Measurements from ENCODE around the gene SLBP. TPM values are rescaled to one million over a fixed set of nuclear protein-coding genes. Genes with fewer than 3 reads are reported as not detected.

SLBP gene
- total RNA-seq, 1 experiment from 2014 or later, result 183 TPM

DNA sequence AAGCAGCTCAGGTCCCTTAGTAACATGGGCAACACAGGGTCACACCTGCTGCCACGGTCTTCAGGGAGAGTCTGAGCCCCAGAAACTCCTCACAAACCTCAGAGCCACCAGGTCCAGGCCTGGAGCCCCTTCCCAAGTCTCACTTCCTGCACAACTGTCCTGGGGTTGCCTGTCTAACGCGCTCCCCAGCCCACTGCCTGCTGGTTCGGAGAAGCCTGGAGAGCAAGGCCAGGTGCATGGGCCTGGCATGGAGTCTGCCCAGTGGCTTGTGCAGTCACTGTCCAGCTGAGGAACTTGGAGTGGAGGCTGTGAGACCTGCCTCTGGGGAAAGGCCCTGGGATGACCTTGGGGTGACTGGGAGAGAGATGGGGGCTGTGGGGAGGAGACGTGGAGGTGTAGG is 56.0 kb downstream of the SLBP start:
- H3K4me3 ChIP-seq, result no peak overlapping the region
- no peaks in the 10 kb centered on the region for H3K9me3 ChIP-seq (replicated peaks)
- DNase-seq, result no peak
- H3K4me1 ChIP-seq, result no peaks in the 10 kb centered on the region
- no peaks in the 10 kb centered on the region for H3K36me3 ChIP-seq
- no peak overlapping the region for H3K27ac ChIP-seq
- no peaks in the 10 kb centered on the region for H3K27me3 ChIP-seq

DNA sequence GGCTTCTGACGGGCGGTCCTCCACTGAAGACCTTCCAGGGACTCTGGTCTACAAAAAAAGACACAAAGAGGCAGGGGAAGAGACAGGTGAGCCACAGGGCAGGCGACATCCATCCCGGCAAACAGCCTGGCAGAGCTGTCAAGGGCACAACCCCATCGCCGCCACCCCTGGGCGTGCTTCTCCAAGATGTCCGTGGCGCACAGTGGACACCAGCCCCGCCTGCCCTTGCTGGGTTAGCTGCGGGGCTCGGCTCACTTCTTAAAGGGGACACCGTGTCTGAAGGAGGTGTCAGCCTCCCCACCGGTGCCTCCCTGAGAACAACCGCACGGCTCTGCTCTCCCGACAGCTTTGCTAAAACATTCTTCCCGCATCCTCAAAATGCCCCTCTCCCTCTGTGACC is 56.4 kb downstream of the SLBP start:
- no peaks in the 10 kb centered on the region for H3K4me1 ChIP-seq
- no peaks in the 10 kb centered on the region for H3K36me3 ChIP-seq
- H3K27me3 ChIP-seq, result no peaks in the 10 kb centered on the region
- no peak overlapping the region for H3K4me3 ChIP-seq
- no peaks in the 10 kb centered on the region for H3K9me3 ChIP-seq (replicated peaks)
- H3K27ac ChIP-seq, result no peak overlapping the region
- no peak for DNase-seq

DNA sequence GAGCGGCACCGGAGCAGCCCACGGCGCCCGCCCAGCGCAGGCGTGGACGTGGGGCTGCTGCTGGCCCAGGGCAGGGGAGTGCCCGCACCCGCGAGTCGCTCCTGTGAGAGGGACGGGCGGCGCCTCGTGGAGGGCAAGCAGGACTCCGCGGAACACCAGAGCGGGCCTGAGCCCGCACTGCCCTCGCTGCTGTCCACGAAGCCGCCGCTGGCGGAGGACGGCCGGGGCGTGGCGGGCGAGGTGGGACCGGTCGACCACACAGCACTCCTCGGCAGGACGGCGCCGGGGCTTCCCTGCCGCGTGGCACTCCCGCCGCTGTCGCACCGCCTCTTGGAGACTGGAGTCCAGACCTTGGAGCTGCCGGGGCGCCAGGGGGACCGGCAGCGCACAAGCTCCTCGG is 57.0 kb downstream of the SLBP start:
- Histone ChIP-seq H3K4me3 (no peak overlapping the region), H3K36me3 (no peaks in the 10 kb centered on the region), H3K9me3 (replicated peaks) (no peaks in the 10 kb centered on the region), H3K27me3 (no peaks in the 10 kb centered on the region), H3K4me1 (no peaks in the 10 kb centered on the region), H3K27ac (no peak overlapping the region)
- DNase-seq, result no peak

DNA sequence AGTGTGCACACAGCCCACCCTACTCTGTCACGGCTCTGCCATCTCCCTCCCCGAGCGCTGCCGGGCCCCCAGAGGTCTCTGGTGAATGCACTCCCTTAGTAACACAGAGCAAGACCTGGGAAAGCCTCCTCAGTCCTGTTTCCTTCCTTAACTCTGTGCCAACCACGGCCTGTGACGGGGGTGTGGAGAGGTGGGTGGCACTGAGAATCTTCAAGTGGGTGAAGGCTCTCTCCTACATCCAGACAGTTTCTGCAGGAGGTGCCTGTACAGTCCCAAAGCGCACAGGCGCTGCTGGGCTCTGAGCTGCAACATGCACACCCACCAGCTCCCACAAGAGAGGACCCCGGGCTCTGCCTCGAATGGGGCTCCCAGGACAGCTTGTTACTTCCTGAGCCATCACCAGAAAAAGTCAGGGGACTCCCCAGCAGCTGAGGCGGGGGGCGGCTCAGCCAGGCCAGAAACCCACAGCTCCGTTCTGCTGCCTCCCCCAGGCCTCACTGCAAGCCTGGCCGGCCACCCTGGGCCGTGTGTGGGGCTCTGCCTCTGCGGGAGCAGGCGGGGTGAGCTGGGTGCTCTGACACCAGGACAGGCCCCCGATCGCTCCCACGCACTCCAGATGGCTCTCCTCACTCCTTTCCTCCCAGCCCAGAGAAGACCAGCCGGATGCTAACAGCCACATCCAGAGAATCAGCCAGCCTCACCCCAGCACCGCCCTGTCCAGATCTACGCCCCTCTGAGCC is 57.7 kb downstream of the SLBP start:
- DNase-seq, result no peak
- H3K27ac ChIP-seq, result no peak overlapping the region
- no peak overlapping the region for H3K4me3 ChIP-seq
- H3K9me3 ChIP-seq (replicated peaks), result no peaks in the 10 kb centered on the region
- H3K36me3 ChIP-seq, result no peaks in the 10 kb centered on the region
- no peaks in the 10 kb centered on the region for H3K4me1 ChIP-seq
- no peaks in the 10 kb centered on the region for H3K27me3 ChIP-seq

DNA sequence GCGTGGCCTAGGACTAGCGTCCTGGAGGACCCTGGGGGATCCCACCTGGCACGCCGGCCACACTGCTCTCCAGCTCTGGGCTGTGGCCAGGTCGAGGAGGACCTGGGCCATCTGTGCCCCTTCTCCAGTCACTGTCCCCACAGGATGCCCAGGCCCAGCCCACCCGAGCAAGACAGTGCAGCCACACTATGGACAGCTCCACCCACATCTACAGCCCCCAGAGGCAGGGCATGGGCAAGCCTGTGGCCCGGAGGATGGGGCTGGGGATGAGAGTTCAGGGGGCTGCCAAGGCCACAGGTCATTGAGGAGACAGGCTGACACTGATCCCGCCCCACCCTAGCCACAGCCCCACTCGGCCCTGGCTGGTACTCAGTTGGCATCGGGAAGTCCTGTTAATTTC is 58.3 kb downstream of the SLBP start:
- no peak overlapping the region for H3K27ac ChIP-seq
- no peaks in the 10 kb centered on the region for H3K27me3 ChIP-seq
- no peaks in the 10 kb centered on the region for H3K9me3 ChIP-seq (replicated peaks)
- no peaks in the 10 kb centered on the region for H3K4me1 ChIP-seq
- no peak for DNase-seq
- H3K36me3 ChIP-seq, result no peaks in the 10 kb centered on the region
- no peak overlapping the region for H3K4me3 ChIP-seq

DNA sequence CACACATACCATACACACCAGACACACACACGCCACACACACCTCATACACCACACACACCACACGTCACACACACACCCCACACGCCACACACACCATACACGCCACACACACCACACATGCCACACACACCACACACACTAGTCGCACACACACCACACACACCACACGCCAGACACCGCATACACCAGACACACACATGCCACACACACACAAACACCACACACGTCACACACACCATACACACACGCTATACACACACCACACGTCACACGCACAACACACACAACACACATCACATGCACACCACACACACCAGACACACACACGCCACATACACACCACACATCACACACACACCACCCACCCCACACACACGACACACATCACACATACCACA is 60.0 kb downstream of the SLBP start:
- Histone ChIP-seq H3K36me3 (no peaks in the 10 kb centered on the region), H3K9me3 (replicated peaks) (no peaks in the 10 kb centered on the region), H3K27ac (no peak overlapping the region), H3K4me3 (no peak overlapping the region), H3K27me3 (no peaks in the 10 kb centered on the region), H3K4me1 (no peaks in the 10 kb centered on the region)
- no peak for DNase-seq

DNA sequence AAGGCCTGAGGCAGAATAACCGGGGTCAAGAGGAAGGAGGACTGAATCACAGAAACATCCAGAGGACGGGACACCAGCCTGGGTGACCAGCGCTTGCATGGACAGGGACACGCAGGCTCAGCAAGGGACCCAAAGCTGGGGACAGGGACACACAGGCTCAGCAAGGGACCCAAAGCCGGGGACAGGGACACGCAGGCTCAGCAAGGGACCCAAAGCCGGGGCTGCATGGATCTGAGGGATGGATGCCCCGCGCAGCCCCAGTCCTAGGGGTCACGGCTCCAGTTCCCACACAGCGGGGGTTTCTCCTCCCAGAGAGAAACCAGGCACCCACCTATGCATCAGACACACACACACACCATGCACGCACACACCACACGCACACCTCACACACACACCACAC is 60.5 kb downstream of the SLBP start:
- no peaks in the 10 kb centered on the region for H3K4me1 ChIP-seq

DNA sequence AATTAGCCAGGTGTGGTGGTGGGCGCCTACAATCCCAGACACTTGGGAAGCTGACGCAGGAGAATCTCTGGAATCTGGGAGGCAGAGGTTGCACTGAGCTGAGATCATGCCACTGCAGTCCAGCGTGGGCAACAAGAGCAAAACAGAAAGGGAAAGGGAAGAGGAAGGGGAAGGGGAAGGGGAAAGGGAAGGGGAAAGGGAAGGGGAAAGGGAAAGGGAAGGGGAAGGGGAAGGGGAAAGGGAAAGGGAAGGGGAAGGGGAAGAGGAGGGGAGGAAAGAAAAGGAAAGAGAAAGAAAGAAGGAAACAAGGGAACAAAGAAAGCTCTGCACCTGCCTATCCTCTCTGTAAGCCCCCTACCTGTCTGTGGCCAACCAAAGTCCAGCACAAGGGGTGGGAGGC is 63.2 kb downstream of the SLBP start:
- Histone ChIP-seq H3K4me1 (peaks cover 11% of the 10 kb centered on the region; the same call in 1 of the 2 replicates), H3K36me3 (no peaks in the 10 kb centered on the region), H3K4me3 (no peak overlapping the region)

More for the DNA sequence above, 60.5 kb downstream of the SLBP start:
- DNase-seq, result no peak
- Histone ChIP-seq H3K9me3 (replicated peaks) (no peaks in the 10 kb centered on the region), H3K27me3 (no peaks in the 10 kb centered on the region), H3K27ac (no peak overlapping the region), H3K36me3 (no peaks in the 10 kb centered on the region), H3K4me3 (no peak overlapping the region)

DNA sequence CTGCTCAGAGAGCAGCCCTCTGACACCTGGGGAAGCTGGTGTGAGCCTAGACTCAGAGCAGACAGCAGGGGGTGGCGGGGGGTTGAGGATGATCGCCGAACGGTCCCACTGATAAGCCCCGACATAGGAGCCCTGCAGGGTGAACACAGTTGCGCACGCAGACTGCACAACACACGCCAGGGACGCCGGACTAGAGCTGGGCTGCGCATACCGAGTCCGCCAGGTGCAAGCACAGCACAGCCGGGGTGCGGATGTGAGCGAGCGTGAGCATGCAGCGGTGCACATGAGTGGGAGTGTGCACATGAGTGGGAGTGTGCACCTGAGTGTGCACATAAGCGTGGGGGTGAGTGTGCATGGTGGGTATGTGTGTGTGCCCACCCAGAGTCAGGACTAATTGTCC is 64.7 kb downstream of the SLBP start:
- no peak for DNase-seq
- Histone ChIP-seq H3K27ac (no peak overlapping the region), H3K27me3 (peaks cover 5% of the 10 kb centered on the region; the same call in 1 of the 2 replicates), H3K9me3 (replicated peaks) (no peaks in the 10 kb centered on the region), H3K4me3 (no peak overlapping the region), H3K4me1 (peaks cover 11% of the 10 kb centered on the region; the same call in 1 of the 2 replicates), H3K36me3 (no peaks in the 10 kb centered on the region)

More for the DNA sequence above, 63.2 kb downstream of the SLBP start:
- no peak overlapping the region for H3K27ac ChIP-seq
- no peaks in the 10 kb centered on the region for H3K9me3 ChIP-seq (replicated peaks)
- peaks cover 5% of the 10 kb centered on the region; the same call in 1 of the 2 replicates for H3K27me3 ChIP-seq
- DNase-seq, result no peak

DNA sequence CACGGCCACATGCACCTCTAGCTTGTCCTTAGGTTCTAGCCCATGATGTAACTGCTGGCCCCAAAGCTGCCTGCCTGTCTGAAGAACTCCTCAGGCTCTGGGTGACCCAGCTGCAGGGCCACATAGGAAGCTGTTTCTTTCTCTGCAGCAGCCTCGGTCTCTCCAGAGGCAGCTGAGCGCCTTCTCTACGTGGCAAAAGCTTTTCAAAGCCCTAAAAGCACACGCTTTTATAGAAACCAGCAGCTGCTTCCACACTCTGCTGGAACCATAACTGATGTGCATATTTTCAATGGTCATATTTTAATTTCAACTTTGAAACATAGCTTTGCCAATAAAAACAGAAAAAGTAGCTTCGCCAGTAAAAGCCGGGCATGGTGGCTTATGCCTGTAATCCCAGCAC is 65.4 kb downstream of the SLBP start:
- Histone ChIP-seq H3K27ac (no peak overlapping the region), H3K36me3 (no peaks in the 10 kb centered on the region), H3K27me3 (peaks cover 5% of the 10 kb centered on the region; the same call in 1 of the 2 replicates), H3K9me3 (replicated peaks) (no peaks in the 10 kb centered on the region), H3K4me1 (peaks cover 11% of the 10 kb centered on the region; the same call in 1 of the 2 replicates), H3K4me3 (no peak overlapping the region)
- peak in 1 of 2 experiments; percentile 35 for DNase-seq

DNA sequence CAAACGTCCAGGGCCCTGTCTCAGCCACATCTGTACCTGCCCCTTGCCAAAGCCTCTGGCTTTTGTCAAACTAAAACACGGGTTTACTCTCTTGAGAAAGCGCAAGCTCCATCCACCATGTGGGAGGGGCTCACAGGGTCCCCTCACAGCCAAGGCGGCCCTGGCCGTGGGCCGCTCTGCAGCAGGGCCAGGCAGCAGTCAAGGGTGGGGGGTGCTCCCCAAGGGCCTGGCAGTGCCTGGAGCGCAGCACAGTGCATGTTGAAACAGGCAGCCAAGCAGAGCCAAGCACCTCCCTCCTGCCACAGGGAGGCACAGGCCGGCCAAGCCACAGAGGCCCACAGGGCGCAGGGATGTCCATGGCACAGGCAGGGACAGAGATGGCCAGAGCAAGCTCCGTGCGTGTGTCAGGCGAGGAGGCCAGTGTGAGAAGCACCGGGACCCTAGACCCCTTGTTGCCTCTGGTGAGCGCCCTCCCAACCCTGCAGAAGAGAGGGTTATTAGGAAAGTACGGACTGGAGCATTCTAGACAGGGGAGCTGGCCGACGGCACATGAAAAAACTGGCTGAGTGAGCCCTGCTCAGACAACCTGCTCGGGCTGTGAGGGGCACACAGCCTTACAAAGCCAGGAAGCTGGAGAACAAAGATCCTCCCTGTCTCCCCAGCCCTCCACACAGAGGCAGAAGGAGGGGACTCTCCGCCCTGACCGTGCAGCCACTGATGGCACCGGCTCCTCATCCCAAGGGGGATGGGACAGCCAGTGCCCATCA is 67.0 kb downstream of the SLBP start:
- peaks cover 8% of the 10 kb centered on the region; the same call in 1 of the 2 replicates for H3K27me3 ChIP-seq
- no peaks in the 10 kb centered on the region for H3K36me3 ChIP-seq
- DNase-seq, result peak; percentile 39 to 52
- no peak overlapping the region for H3K27ac ChIP-seq
- H3K4me3 ChIP-seq, result peak overlapping the region; percentile 21
- H3K9me3 ChIP-seq (replicated peaks), result no peaks in the 10 kb centered on the region
- H3K4me1 ChIP-seq, result peaks cover 11% of the 10 kb centered on the region; the same call in 1 of the 2 replicates

DNA sequence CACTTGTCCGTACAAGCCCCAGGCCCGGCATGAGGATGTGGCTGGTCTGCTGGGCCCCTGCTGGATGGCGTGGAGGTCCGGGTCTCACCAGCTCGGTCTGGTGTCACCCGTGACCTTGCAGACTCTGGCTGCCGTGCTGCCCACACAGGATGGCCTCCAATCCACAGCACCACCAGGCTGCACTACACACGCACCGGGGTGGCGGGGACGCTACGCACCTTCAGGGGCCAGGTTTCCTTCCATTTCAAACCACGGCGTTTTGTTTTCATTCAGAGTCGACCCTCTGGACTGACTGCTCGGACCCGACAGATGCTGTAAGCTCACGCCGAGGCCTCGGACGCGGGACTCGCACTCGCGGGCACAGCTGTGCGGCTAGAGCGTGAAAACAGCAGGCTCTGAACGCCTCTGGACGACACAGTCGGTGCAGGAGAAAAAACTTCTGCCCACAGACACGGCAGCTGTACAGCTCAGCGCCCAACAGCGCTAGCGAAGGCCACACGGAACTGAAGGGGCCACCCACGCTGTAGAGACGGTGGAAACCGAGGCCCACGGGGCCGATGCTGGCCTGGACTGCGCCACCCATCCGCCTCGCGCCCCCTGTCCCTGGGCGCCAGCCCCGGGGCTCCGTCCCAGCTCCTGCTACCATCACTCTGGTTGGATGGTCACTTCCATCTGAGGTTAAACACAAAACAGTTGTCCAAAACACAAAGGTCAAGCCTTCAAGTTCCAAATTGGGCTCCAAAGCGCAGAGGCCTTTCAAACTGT is 68.0 kb downstream of the SLBP start:
- Histone ChIP-seq H3K4me3 (peak overlapping the region; percentile 21), H3K36me3 (no peaks in the 10 kb centered on the region), H3K27ac (no peak overlapping the region), H3K27me3 (peaks cover 15% of the 10 kb centered on the region; the same call in 1 of the 2 replicates), H3K4me1 (peaks cover 11% of the 10 kb centered on the region; the same call in 1 of the 2 replicates), H3K9me3 (replicated peaks) (no peaks in the 10 kb centered on the region)
- peak in 1 of 2 experiments; percentile 22 for DNase-seq
